GM12878 (cell line): ENCODE data around the gene RAD51B. TPM values are rescaled to one million over a fixed set of nuclear protein-coding genes. Genes with fewer than 3 reads are reported as not detected.
A peak's percentile ranks its signal among the peaks of the same experiment; 100 is the strongest.

Experiments
- ATAC-seq: fragments of 200-7000 bp; cut with Tn5 transposase; 3 replicates; pipeline ENCODE4 v1.9.1; 2020; ENCODE audit warnings: mild to moderate bottlenecking, moderate library complexity
- BruUV-seq: library from RNA; stranded (reverse); fragments of 400-500 nt; replicated peaks from 2 replicates; lab custom pipeline; 2021; lab: Mats Ljungman, UMichigan
- CTCF ChIA-PET: fragments of 300-600 bp; sonication (Branson Sonifier 250); formaldehyde crosslinking; extraction: SDS; loops from one replicate; lab custom pipeline; 2021; ENCODE audit warnings: inconsistent platforms; lab: Yijun Ruan, JAX
- POLR2A ChIA-PET: fragments of 350-600 bp; formaldehyde crosslinking; extraction: SDS; loops from one replicate; lab custom pipeline; 2021; ENCODE audit warnings: inconsistent platforms; lab: Charles Lee
- RAD21 ChIA-PET: fragments of 300-600 bp; sonication (Branson Sonifier 250); formaldehyde crosslinking; loops from one replicate; lab custom pipeline; 2023; ENCODE audit warnings: antibody characterized with exemption; ENCODE audit not compliant: unreplicated experiment; lab: Charles Lee
- SMC1A ChIA-PET: fragments of 300-600 bp; sonication (Branson Sonifier 250); formaldehyde crosslinking; loops from one replicate; lab custom pipeline; 2023; ENCODE audit not compliant: unreplicated experiment, uncharacterized antibody; lab: Charles Lee
- DNase-seq: peaks from one replicate; pipeline ENCODE4 v3.0.0-alpha.2; 2011; ENCODE audit warnings: low read depth, low spot score
- FAIRE-seq: peaks from 3 replicates; lab custom pipeline; 2011; peaks lifted over from hg19 to GRCh38; lab: Jason Lieb, UNC
- H2AFZ ChIP-seq: 2 replicates; pipeline ENCODE4 v1.6.0; 2011; ENCODE audit warnings: low read depth, low read length, control low read depth; ENCODE audit not compliant: control insufficient read depth
- H3K27ac ChIP-seq: 2 replicates; pipeline ENCODE4 v1.5.1; 2011; ENCODE audit warnings: control low read depth; ENCODE audit not compliant: control insufficient read depth, insufficient read depth
- H3K27me3 ChIP-seq, 2 experiments: replicated peaks in 1 of 2; 2 replicates each; pipeline versions ENCODE4 v1.6.0 to v1.6.1; 2011; ENCODE audit warnings: low read length in 1 of 2; ENCODE audit not compliant: control insufficient read depth in 2 of 2, insufficient read depth in 2 of 2
- H3K36me3 ChIP-seq, 2 experiments: 2 replicates each; pipeline ENCODE4 v1.5.1; 2011; ENCODE audit warnings: low read length in 1 of 2; ENCODE audit not compliant: control insufficient read depth in 2 of 2, insufficient read depth in 2 of 2
- H3K4me1 ChIP-seq: 2 replicates; pipeline ENCODE4 v1.6.1; 2011; ENCODE audit warnings: mild to moderate bottlenecking, low read length, moderate library complexity, mixed read lengths; ENCODE audit not compliant: control insufficient read depth, insufficient read depth
- H3K4me2 ChIP-seq: 2 replicates; pipeline ENCODE4 v1.6.0; 2011; ENCODE audit warnings: control low read depth; ENCODE audit not compliant: control insufficient read depth, insufficient read depth
- H3K4me3 ChIP-seq: fragments of 200-600 bp; sonication (generic); 2 replicates; pipeline ENCODE4 v1.5.1; 2016
- H3K79me2 ChIP-seq: 2 replicates; pipeline ENCODE4 v1.6.0; 2011; ENCODE audit warnings: low read length; ENCODE audit not compliant: control insufficient read depth, insufficient read depth
- H3K9ac ChIP-seq: 2 replicates; pipeline ENCODE4 v1.8.0; 2011; ENCODE audit warnings: low read length, control low read depth, mixed read lengths; ENCODE audit not compliant: control insufficient read depth, insufficient read depth
- H3K9me3 ChIP-seq: replicated peaks from 3 replicates; pipeline ENCODE4 v1.5.1; 2011; ENCODE audit warnings: mild to moderate bottlenecking, low read length; ENCODE audit not compliant: control insufficient read depth, insufficient read depth
- H4K20me1 ChIP-seq: 2 replicates; pipeline ENCODE4 v1.6.0; 2011; ENCODE audit not compliant: control insufficient read depth, insufficient read depth
- CREM ChIP-seq: IDR thresholded peaks from 2 replicates; pipeline ENCODE4 v1.6.1; 2014; ENCODE audit warnings: antibody characterized with exemption, low read depth
- ESRRA ChIP-seq: IDR thresholded peaks from 2 replicates; pipeline ENCODE4 v1.6.1; 2012; ENCODE audit warnings: mild to moderate bottlenecking, low read length, improper control_type of control experiment
- ETV6 ChIP-seq, 2 experiments: fragments of 450-650 bp in 1 of 2; IDR thresholded peaks in 1 of 2; conservative IDR thresholded peaks in 1 of 2; 2 replicates each; pipeline ENCODE4 v1.6.1; 2014; ENCODE audit warnings: antibody characterized with exemption in 1 of 2, borderline replicate concordance in 1 of 2, low read depth in 1 of 2, mild to moderate bottlenecking in 1 of 2, moderate library complexity in 1 of 2
- MEF2A ChIP-seq: IDR thresholded peaks from 2 replicates; pipeline ENCODE4 v1.6.1; 2011; ENCODE audit warnings: low read depth, mild to moderate bottlenecking, low read length, moderate library complexity; ENCODE audit not compliant: insufficient read depth
- MEF2B ChIP-seq: fragments of 450-650 bp; IDR thresholded peaks from 2 replicates; pipeline ENCODE4 v1.6.1; 2018; ENCODE audit warnings: mild to moderate bottlenecking, moderate library complexity; ENCODE audit not compliant: partially characterized antibody, poor library complexity, severe bottlenecking
- NFXL1 ChIP-seq: fragments of 450-650 bp; IDR thresholded peaks from 2 replicates; pipeline ENCODE4 v1.6.1; 2017; ENCODE audit warnings: antibody characterized with exemption, mild to moderate bottlenecking, borderline replicate concordance
- RAD21 ChIP-seq: IDR thresholded peaks from 2 replicates; pipeline ENCODE4 v1.6.1; 2011; ENCODE audit warnings: mild to moderate bottlenecking, low read depth, low read length, moderate library complexity; ENCODE audit not compliant: insufficient read depth
- TAF1 ChIP-seq: IDR thresholded peaks from 2 replicates; pipeline ENCODE4 v1.6.1; 2011; ENCODE audit warnings: mild to moderate bottlenecking, low read depth, low read length, borderline replicate concordance
- WGBS: methylation state at CpG from one replicate; pipeline ENCODE4 v1.1.6; 2016; ENCODE audit warnings: low lambda C conversion rate; ENCODE audit not compliant: insufficient replicate concordance, insufficient coverage; ENCODE audit errors: missing lambda C conversion rate; 5-methylcytosine and 5-hydroxymethylcytosine counted together
- in situ Hi-C: fragments of 300-500 bp; cut with MboI; formaldehyde crosslinking; loops from 9 replicates; pipeline ENCODE4 v1.14.3; 2018; ENCODE audit warnings: mixed read lengths
- intact Hi-C: fragments of 100-400 bp; cut with micrococcal nuclease; formaldehyde crosslinking; loops from one replicate; pipeline ENCODE4 v1.14.2; 2022; ENCODE audit not compliant: unreplicated experiment
- polyA plus RNA-seq, 11 experiments: library from polyadenylated mRNA; depleted of rRNA in 4 of 11; unstranded in 6 of 11; stranded (reverse) in 5 of 11; fragments of >200 nt; fragmentation: Nextera tagmentation in 4 of 11; fragmentation: Illumina TruSeq in 1 of 11; extraction: Ambion mirVana in 4 of 11; extraction: Trizol in 1 of 11; gene quantifications; 1 replicate in 1 of 11; 2 replicates in 10 of 11; pipeline versions ENCODE4 v1.2.1 to v1.2.3, GENCODE V29; 2011 to 2016; ENCODE audit warnings: inconsistent platforms in 2 of 11, missing spikeins in 2 of 11, low read depth in 1 of 11
- total RNA-seq, 4 experiments: library from RNA; depleted of rRNA in 3 of 4; stranded (reverse); fragments of >200 nt in 3 of 4; fragmentation: Illumina TruSeq in 1 of 4; extraction: Trizol in 1 of 4; gene quantifications; 2 replicates each; pipeline versions ENCODE4 v1.2.1 to v1.2.3, GENCODE V29; 2013 to 2021
- TF ChIP-seq, protein P1 (sequence below), 3 experiments: IDR thresholded peaks in 2 of 3; conservative IDR thresholded peaks in 1 of 3; 2 replicates each; pipeline ENCODE4 v1.5.1; 2011; ENCODE audit warnings: low read depth in 3 of 3, low read length in 3 of 3, mild to moderate bottlenecking in 3 of 3, control low read depth in 2 of 3, moderate library complexity in 2 of 3, inconsistent platforms in 1 of 3, mixed read lengths in 1 of 3; ENCODE audit not compliant: control insufficient read depth in 2 of 3, insufficient read depth in 1 of 3; ENCODE audit errors: extremely low read depth in 1 of 3

The RAD51B gene
- total and polyA plus RNA-seq, 10 of the 15 experiments (the other 5 are each of a cell fraction or from before 2014, with no cell fraction given): 9.8 to 26.8 (median 21.3) TPM

GRCh38 chr14:68340262-68340661 lies 520.7 kb downstream of the RAD51B start:
- Histone ChIP-seq H3K79me2 (no peaks in the 10 kb centered on the region), H3K36me3 (no peaks in the 10 kb centered on the region), H3K9ac (no peak overlapping the region), H3K4me1 (peaks cover 58% of the 10 kb centered on the region), H3K4me3 (no peak overlapping the region), H3K4me2 (0 out of 2 replicates have a peak overlapping the region, but pooled peaks have one; percentile 27), H3K9me3 (peaks cover 2% of the 10 kb centered on the region; the same call in 1 of the 3 replicates), H2AFZ (no peak overlapping the region), H3K27me3 (no peaks in the 10 kb centered on the region), H3K27ac (peak overlapping the region; percentile 30; the same call in 1 of the 2 replicates), H4K20me1 (no peaks in the 10 kb centered on the region)
- BruUV-seq: no TSS peak
- ChIA-PET RAD21 (no interaction called here), SMC1A (no interaction called here), CTCF (no interaction called here), POLR2A (no interaction called here)
- ATAC-seq (peak; percentile 17), FAIRE-seq (no peak), DNase-seq (no peak)
- TF ChIP-seq, protein P1, sequence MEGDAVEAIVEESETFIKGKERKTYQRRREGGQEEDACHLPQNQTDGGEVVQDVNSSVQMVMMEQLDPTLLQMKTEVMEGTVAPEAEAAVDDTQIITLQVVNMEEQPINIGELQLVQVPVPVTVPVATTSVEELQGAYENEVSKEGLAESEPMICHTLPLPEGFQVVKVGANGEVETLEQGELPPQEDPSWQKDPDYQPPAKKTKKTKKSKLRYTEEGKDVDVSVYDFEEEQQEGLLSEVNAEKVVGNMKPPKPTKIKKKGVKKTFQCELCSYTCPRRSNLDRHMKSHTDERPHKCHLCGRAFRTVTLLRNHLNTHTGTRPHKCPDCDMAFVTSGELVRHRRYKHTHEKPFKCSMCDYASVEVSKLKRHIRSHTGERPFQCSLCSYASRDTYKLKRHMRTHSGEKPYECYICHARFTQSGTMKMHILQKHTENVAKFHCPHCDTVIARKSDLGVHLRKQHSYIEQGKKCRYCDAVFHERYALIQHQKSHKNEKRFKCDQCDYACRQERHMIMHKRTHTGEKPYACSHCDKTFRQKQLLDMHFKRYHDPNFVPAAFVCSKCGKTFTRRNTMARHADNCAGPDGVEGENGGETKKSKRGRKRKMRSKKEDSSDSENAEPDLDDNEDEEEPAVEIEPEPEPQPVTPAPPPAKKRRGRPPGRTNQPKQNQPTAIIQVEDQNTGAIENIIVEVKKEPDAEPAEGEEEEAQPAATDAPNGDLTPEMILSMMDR (IDR thresholded peaks at IDR 0.05 in 2 of 3, conservative IDR thresholded peaks at IDR 0.05 in 1 of 3; ENCODE audit: control insufficient read depth in 2 of 3, extremely low read depth in 1 of 3, insufficient read depth in 1 of 3, low read depth in 3 of 3, low read length in 3 of 3): no peak
- TF ChIP-seq NFXL1 (no peak), ETV6 (conservative IDR thresholded peaks at IDR 0.05 in 1 of 2, IDR thresholded peaks at IDR 0.05 in 1 of 2; ENCODE audit: borderline replicate concordance in 1 of 2, low read depth in 1 of 2) (no peak), RAD21 (0 out of 2 replicates have a peak, but pooled peaks have one; percentile 11), MEF2B (peak; percentile 18), TAF1 (no peak), ESRRA (no peak), CREM (no peak), MEF2A (0 out of 2 replicates have a peak, but pooled peaks have one; percentile 35)
- 83% methylated on average over 1 of the region's 1 CpG for WGBS
- in situ Hi-C loops: no loop called here
- intact Hi-C loops: loop anchor here (2.0 kb wide), 1 partner anchor 57 kb away; no protein-coding TSS in a partner anchor
